ENCODE data around the gene BEST2. TPM values are rescaled to one million over a fixed set of nuclear protein-coding genes. Genes with fewer than 3 reads are reported as not detected.
A peak's percentile ranks its signal among the peaks of the same experiment; 100 is the strongest.
"Not testable (repeated sequence)": the region's sequence is repeated elsewhere in the genome, so short reads cannot be mapped to it uniquely, and the experiment has no call there.

Gene BEST2
- total RNA-seq, result not detected

DNA sequence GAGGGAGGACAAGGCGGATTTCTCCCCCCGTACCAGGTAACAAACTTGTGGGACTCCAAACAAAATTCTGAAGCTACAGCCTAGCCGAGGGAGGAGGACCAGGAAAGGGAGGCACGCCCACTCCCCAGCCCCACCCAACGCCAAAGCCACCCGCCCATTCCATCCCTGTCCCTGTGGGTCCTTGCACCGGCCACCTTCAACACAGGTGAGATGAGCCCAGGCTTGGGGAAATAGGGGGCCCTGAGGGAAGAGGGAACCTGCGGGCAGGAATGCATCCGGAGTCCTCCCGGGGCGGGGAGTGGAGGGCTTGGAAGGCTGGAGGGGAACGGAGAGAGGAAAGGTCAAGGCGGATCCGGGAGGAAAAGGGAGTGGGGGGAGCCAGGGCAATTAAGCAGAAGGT, at the start of gene BEST2:
Gene BEST2 (plus strand): TSS at position 157 of the 400 bp plus-strand sequence. CDS start 802 bp downstream, outside the sequence.
- ATAC-seq, result no peak

GRCh38 chr19:12703046-12703445, 48.5 kb upstream of the BEST2 start:
- ATAC-seq, result no peak

DNA sequence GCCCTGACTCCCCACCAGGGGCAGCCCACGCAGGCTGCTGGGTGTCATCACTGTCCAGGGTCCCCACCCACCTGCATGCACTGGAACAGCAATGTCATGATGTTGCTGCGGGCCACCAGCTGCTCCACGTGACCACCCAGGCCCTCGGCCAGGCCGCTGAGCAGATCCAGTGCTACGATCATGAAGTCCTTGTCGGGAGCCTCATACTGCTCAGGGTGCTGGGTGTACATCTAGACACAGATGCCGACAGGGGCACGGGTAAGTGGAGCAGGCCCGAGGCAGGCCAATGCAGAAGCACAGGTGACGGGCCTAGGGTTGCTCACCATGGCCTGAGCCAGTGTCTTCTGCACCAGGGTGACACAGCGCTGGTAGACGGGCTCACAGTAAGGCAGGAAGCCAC, 46.4 kb upstream of the BEST2 start:
- no peak for ATAC-seq

DNA sequence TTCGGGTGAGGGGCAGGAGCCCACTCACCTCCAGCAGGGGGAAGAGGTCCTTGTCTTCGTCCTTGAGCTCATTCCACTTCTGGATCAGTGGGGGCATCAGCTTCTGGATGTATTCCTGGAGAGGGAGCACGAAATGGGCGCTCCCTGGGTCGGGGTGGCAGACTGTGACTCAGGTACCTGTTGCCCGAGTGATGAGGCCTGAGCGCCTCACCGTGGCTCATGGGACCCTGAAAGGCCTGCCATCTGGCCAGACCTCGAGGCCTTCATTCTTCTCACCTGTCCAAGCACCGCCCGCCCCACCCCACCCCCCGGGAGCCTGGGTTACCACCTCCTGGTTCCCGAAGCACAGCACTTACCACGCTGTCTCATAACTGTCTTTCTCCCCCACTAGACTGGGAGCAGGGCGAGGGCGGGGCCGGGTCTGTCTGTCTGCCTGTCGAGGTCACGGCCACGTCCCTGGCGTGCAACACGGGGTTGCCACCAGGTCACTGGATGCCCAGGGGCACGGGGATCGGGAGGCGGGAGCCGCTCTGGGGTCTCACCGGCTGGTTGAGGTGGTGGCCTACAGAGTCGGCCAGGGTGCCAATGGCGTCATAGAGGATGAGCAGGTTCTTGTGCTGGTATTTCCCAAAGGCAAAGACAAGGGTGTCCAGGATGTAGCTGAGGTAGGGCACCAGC, 45.8 kb upstream of the BEST2 start:
- peak; percentile 3 for ATAC-seq

- peak; percentile 6 for ATAC-seq
Measured at GRCh38 chr19:12706332-12706718, 45.3 kb upstream of the BEST2 start.

GRCh38 chr19:12708641-12709040, 43.0 kb upstream of the BEST2 start:
- no peak for ATAC-seq

DNA sequence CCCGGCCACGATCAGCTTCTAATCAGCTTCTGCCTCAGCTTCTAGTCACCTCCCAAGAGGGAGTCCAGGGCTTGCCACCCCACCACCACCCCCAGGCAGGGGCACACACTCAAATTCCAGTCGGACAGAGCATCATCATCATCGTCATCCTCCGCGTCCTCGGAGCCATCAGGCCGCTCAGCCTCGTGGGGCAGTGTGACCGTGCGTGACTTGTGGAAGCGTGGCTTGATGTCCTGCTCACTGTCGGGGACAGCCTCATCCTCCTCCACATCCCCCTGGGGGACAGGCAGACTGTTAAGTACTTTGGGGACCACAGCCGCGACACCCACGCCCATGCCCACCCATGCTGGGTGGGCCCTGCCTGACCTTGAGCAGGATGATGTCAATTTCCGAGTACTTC, 40.4 kb upstream of the BEST2 start:
- no peak for ATAC-seq

- not testable (repeated sequence) for ATAC-seq
Measured at GRCh38 chr19:12712077-12712476, 39.5 kb upstream of the BEST2 start.

GRCh38 chr19:12713304-12713703, 38.3 kb upstream of the BEST2 start:
- not testable (repeated sequence) for ATAC-seq

DNA sequence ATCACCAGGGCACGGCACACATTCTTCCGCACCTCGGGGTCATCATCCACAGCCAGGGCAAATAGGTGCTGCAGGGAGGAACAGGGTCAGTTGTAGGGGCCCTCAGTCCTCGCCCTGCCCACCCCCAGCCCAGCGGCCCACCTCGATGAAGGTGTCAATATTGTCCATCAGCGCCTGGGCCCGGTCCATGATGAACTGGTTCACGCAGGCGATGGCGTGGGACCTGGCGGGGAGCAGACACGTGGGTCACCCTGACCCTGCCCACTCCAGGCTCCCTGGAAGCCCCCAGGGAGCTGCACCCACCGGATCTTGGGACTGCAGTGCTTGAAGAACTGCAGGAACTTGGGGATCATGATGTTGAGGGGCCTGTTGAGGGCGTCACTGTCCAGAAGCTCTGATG, 36.5 kb upstream of the BEST2 start:
- no peak for ATAC-seq

DNA sequence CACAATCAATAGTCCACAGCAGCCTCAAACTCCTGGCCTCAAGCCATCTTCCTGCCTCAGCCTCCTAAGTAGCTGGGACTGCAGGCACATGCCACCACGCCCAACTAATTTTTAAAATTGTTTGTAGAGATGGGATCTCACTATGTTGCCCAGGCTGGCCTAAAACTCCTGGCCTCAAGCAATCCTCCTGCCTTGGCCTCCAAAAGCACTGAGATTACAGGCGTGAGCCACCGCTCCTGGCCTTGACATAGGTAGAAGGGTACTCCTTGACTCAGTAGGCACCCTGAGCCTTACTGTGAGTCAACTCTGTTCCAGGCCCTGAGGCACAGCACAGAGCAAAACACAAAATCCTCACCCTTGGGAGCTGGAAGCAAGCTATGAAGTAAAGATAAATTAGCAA, 35.7 kb upstream of the BEST2 start:
- no peak for ATAC-seq

- ATAC-seq, result no peak
Measured at GRCh38 chr19:12720296-12720695, 31.3 kb upstream of the BEST2 start.

GRCh38 chr19:12720851-12721655, 30.5 kb upstream of the BEST2 start:
- peak; percentile 2 for ATAC-seq

DNA sequence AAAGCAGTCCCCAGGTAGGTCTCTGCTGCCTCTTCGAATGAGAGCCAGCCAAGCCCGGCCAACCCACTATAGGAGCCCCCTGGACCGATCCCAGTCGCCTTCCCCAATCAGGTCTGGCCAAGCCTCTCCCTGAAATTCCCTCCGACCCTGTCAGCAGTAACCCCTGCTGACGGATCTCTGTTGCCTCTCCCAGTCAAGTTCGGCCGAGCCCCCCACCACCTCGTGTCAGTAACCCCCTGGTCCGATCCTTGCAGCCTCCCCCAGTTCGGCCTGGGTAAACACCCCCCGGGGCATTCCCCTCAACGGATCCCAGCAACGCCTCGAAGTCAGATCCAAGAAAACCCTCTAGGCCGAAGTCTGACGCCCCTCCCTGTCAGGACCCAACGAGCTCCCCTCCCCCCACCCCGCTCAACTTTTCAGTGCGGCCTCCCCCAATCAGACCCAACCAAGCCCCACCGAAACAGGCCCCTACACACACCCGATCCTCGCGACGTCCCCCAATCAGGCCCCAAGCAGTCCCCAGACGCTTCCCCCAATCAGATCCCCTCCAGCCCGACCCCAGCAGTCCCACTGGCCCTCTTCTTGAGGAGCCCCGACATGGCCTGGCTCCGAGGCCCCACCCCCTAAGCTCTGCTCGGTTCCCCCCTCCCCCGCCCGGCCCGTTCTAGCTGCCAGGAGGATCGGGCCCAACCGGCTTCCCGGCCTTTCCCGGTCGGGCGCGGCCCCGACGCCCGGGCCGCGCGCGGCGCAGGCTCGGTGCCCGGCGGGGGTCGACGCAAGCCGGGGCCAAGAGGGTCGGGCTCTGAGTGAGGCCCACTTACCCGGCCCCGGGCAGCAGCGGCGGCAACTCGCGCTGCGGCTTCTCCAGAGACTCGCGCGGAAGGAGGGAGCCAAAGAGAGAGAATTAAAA, 29.7 kb upstream of the BEST2 start:
- peak; percentile 70 for ATAC-seq

GRCh38 chr19:12722566-12723380, 28.8 kb upstream of the BEST2 start:
- ATAC-seq, result peak; percentile 87

DNA sequence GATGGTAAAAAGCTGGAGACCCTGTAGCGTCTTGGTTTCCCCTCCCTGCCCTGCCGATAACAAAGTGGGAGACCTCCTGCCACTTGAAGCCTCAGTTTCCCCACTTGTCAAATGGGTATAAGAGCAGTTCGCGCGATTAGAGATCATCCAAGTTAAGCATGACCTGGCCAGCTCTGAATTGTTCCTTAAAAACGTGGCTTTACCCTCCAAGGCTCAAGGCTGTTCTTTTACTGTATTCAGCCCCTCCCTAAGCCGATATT, 28.3 kb upstream of the BEST2 start:
- ATAC-seq, result no peak

GRCh38 chr19:12723641-12724426, 27.8 kb upstream of the BEST2 start, which contains the start of gene TNPO2:
Gene TNPO2, minus strand, starts transcription at chr19:12723932. Its CDS starts 2,955 bp downstream, at chr19:12720977.
- ATAC-seq, result peak; percentile 1

DNA sequence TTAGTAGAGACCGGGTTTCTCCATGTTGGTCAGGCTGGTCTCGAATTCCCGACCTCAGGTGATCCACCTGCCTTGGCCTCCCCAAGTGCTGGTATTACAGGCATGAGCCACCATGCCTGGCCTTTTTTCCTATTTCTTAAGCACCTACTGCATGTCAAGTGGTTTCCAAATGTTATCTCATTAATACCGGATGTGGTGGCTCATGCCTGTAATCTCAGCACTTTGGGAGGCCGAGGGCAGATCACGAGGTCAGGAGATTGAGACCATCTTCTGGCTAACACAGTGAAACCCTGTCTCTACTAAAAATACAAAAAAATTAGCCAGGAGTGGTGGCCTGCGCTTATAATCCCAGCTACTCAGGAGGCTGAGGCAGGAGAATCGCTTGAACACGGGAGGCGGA, 26.0 kb upstream of the BEST2 start:
- ATAC-seq, result not testable (repeated sequence)

- no peak for ATAC-seq
Measured at GRCh38 chr19:12726988-12727316, 24.6 kb upstream of the BEST2 start.

DNA sequence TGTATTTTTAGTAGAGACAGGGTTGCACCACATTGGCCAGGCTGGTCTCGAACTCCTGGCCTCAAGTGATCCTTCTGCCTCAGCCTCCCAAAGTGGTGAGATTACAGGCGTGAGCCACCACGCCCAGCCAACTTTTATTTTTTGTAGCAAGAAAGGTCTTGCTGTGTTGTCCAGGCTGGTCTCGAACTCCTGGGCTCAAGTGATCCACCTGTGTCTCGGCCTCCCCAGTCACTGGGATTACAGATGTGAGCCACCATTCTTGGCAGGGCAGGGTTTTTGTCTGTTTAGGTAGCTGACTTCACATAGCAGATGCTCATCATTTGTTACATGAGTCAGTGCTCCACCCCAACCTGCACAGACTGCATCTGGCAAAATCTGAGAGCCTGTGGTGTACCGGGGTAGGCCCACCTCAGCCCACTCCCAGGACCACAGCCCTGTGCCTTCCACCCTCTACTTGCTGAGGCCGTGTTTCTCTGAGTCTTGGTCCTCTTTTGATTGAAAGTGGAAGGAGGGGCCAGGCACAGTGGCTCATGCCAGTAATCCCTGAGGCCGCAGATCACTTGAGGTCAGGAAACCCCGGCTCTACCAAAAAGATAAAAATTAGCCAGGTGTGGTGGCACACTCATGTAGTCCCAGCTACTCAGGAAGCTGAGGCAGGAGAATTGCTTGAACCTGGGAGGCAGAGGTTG, 23.7 kb upstream of the BEST2 start:
- peak; percentile 16 for ATAC-seq

DNA sequence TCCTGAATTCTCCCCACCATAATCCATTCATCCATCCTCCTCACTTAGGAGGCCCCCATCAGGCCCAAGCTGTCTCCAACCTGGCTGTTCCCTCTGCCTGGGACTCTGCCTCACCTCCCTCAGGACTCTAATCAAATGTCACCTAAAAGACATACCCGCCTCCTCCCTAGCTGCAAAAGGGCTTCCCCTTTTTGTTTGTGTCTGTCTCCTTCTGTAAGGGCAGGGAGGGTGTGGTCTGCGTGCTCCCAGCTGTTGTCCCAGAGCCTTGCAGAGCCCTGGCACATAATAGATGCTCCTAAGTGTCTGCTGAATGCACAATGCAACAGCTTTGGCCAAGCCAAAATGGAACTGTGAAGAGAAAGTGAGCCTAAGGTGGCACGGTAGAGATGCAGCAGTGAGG, 21.5 kb upstream of the BEST2 start:
- no peak for ATAC-seq

Data from esophagus mucosa (tissue), 1 donor.